ENCODE results near the gene MORF4L1. TPM values are rescaled to one million over a fixed set of nuclear protein-coding genes. Genes with fewer than 3 reads are reported as not detected.

MORF4L1 gene, protein sequence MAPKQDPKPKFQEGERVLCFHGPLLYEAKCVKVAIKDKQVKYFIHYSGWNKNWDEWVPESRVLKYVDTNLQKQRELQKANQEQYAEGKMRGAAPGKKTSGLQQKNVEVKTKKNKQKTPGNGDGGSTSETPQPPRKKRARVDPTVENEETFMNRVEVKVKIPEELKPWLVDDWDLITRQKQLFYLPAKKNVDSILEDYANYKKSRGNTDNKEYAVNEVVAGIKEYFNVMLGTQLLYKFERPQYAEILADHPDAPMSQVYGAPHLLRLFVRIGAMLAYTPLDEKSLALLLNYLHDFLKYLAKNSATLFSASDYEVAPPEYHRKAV
- 318 and 397 TPM in 2 replicates for total RNA-seq

DNA sequence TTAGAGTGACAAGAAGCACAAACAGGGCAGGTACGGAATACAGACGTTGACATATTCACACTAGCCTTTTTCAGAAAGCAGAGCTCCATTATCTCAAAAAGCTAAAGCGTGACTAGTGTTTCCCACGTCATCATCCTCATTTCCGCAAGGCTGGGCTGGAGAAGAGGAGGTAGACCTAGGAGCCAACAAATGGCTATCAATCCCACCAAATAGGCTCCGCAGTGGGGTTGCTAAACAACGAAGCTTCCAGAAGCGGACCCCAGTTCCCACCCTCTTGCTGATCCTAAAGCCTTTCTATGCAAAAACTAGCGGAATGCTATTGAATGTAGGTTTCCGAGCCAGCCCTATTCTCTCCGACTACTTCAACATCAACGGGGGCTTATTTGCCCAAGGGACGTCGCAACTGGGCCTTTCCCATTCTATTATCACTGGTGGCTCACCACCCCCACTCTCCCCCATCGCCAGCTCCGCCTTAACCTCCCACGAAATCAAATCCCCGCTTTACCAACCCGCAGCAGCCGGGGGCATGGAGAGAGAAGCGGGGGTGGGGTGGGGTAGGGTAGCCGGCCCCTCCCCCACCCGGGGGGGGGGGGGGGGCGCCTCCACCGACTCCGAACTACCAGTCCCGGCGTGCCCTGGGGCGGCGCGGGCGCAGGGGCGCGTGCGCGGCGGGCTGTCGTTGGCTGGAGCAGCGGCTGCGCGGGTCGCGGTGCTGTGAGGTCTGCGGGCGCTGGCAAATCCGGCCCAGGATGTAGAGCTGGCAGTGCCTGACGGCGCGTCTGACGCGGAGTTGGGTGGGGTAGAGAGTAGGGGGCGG is at the start of gene MORF4L1:
TSS of gene MORF4L1 (plus strand) at position 736 of the 817 bp plus-strand sequence. CDS start 128 bp downstream, outside the sequence.

DNA sequence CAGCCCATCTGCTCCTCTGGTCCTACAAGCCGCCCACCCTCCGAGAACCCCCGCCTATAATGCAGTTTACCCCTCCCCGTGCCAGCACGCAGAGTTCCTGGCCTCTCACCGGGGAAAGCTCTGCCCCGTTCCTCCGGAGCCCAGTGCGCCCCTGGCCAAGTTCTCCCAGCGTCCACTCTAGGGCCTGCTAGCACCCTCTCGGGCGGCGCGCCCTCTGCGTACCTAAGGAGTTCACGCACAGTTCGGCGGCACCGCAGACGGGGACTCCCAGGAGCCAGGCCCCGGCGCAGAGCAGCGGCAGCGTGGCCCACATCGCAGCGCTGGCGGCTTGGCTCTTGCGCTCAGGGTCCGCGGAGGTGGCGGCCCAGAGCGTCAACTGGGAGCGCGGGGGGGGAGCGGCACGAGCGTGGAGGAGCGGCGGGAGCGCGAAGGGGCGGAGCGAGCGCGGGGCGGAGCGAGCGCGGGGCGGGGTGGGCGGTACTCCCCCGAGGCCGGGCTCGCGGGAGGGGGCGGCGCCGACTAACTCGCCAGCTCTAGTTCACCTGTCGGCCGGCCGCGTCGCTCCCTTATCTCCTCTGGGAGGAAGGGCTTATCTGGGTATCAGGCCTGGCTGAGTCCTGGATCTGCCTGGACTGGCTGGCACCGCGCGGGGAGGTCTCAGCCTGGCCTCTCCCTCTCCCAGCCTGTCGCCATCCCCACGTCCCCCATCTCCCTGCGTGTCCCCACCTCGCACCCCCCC is 72.1 kb downstream of the MORF4L1 start, which contains the start of gene CTSH:
TSS of gene CTSH (minus strand) at position 378 of the 739 bp plus-strand sequence. CDS start at position 313, 65 bp downstream.

Other genes starting within 250 kb of the MORF4L1 start
- not detected in 2 replicates for gene CHRNB4, start 231.7 kb upstream of the MORF4L1 start, total RNA-seq
- 3.2 and 6.2 TPM in 2 replicates for gene ADAMTS7, start 61.4 kb upstream of the MORF4L1 start, total RNA-seq
- gene CTSH, start 72.2 kb downstream of the MORF4L1 start, total RNA-seq, result 33.7 and 78.2 TPM in 2 replicates
- gene RASGRF1, start 217.9 kb downstream of the MORF4L1 start, total RNA-seq, result 2.3 and 5.2 TPM in 2 replicates

Measured in myometrial cell (primary cell).